HG03196 (cell line): Measurements from ENCODE around the gene SLC2A8.

Source experiments
- ATAC-seq: cut with Tn5 transposase; IDR thresholded peaks from one replicate; pipeline ENCODE4 v1.9.1; 2021; ENCODE audit not compliant: unreplicated experiment

SLC2A8 gene

GRCh38 chr9:127455324-127455992 is 58.5 kb downstream of the SLC2A8 start:
- ATAC-seq, result no peak

GRCh38 chr9:127457191-127457878 is 60.4 kb downstream of the SLC2A8 start:
- ATAC-seq, result no peak
